SKM-1 (cell line): ENCODE results near the gene KCNK15.
"Not testable (repeated sequence)": the region's sequence is repeated elsewhere in the genome, so short reads cannot be mapped to it uniquely, and the experiment has no call there.

Source experiments
- DNase-seq: peaks from one replicate; lab custom pipeline; 2025; ENCODE audit not compliant: unreplicated experiment; lab: John Stamatoyannopoulos, UW

KCNK15 gene

DNA sequence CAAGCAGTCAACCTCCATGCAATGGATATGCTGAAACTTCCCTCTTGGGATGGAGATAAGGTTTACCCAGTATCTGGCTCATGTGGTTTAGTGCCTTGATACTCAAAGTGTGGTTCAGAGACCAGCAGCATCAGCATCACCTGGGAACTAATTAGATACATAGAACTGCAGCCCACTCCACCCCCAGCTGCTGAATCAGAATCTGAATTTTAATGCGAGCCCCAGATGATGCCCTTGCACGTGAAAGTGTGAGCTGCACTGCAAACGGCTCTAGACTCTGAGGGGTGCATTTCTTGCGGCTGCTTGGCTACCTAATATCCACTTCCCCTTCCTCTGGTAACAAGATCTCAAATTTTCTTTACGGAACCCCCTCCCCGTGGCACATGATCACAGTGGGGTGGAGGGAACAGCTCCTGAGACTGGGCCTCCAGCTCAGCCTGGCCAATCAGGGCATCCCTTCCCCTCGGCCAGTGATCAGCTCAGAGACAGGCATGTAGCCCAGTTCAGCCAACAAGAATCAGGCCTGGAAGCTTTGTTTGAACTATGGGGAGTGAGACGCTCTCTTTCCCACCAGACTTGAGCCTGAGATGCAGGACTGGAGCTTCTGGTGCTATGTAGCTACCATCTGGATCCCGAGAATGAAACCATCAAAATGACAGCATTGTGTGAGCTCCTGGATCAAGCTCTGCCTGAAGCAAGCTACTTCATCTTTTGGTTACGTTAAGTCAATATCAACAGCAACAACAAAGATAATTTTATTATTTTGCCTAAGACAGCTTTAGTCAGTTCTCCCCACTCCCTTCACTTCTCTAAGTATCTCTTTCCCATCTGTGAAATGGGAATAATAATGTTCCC, 12.8 kb downstream of the KCNK15 start:
- DNase-seq, result no peak

DNA sequence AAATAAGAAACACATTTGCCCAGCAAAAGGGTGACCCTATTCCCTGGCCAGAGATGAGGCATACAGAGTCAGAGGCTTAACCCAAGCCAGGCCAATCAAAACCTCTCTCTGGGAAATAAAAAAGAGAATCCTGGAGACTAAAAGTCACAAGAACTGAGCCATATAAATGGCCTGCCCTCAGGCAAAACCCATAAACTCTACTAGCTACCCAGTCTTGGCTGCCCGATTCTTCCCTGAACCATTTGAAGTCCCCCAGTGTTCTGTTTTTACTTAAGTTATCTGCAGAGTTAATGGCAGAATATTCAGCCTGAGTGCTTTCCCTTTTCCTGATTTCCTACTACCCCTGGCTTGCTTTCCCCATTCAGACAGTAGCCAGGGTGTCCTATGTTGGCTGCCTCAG, 13.9 kb downstream of the KCNK15 start:
- no peak for DNase-seq

- DNase-seq, result no peak
These were observed 15.8 kb downstream of the KCNK15 start for GRCh38 chr20:44761423-44761822.

- DNase-seq, result no peak
These were observed 16.9 kb downstream of the KCNK15 start for GRCh38 chr20:44762466-44763140.

- DNase-seq, result not testable (repeated sequence)
These were observed 18.1 kb downstream of the KCNK15 start for GRCh38 chr20:44763798-44764197.

GRCh38 chr20:44765091-44765490, 19.4 kb downstream of the KCNK15 start:
- no peak for DNase-seq

DNA sequence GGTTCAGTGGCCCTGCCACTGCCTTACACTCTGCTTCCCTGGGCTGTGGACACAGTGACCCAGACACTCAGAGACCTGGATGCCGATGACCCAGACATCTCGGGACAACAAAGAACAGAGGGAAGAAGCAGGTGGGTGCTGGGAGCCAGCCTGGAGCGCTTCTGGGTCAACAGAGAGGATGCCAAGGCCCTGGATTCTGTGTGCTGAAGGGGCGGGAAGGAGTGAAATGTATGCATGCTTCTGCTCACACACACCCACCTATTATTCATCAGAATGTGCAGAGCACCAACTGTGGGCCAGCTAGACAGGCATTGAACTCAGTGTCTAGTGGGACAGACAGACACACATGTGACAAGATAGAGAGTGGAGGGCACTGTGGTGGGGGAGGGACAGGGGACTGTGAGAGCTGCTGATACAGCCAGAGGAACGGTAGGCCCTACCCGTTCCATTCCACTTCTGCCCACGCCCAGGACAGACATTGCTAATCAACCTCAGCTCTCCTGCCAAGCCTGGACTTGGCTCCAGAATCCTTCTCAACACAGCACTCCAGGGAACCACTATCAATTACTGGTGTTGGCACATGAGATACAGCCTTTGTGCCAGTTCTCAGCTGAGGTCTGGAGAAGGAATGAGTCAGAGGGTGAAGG, 20.2 kb downstream of the KCNK15 start:
- no peak for DNase-seq

DNA sequence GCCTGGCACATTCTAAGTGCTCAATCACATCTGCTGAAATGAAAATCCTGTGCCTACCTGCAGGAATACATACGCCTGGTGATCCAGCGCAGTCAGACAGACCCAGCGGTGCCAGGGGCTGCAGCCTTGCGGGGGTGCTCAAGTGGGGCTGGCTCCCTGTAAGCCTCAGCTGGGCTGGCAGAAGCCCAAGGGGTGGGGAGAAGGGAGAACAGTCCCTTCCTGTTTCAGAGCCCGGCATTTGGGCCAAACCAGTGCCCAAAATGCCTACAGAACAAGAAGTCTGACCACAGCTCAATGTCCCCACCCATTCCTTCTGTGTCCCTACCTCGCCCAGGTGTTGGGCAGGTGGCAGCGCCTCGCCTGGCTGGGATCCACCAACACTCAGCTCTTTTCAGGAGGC, 22.6 kb downstream of the KCNK15 start:
- no peak for DNase-seq

DNA sequence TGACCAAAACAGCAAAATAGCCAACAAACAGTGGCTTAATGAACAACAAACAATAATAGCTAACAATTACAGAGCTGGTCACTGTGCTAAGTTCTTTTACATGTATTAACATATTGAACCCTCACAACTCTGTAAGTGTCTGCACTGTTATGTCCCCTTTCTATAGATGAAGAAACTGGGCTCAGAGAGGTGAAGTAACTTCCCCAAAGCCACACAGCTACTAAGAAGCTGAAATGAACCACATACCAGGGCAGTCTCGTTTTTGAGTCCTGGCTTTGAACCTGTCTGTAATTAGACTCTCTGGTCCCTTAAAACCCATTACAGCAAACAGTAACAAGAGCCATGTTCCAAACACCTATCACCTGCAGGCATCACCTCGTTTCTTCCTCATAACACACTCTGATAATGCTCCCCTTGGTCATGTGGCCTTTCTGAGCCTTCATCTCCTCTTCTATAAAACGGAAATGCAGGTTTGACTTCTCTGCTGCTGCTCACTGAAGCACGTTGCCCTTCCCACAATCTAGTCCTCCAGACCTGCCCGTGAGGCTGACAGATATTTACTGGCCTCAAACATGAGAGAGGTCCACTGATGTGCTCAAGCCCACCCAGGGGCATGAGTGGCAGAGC, 23.3 kb downstream of the KCNK15 start:
- DNase-seq, result no peak

GRCh38 chr20:44769481-44769863, 23.8 kb downstream of the KCNK15 start:
- no peak for DNase-seq

DNA sequence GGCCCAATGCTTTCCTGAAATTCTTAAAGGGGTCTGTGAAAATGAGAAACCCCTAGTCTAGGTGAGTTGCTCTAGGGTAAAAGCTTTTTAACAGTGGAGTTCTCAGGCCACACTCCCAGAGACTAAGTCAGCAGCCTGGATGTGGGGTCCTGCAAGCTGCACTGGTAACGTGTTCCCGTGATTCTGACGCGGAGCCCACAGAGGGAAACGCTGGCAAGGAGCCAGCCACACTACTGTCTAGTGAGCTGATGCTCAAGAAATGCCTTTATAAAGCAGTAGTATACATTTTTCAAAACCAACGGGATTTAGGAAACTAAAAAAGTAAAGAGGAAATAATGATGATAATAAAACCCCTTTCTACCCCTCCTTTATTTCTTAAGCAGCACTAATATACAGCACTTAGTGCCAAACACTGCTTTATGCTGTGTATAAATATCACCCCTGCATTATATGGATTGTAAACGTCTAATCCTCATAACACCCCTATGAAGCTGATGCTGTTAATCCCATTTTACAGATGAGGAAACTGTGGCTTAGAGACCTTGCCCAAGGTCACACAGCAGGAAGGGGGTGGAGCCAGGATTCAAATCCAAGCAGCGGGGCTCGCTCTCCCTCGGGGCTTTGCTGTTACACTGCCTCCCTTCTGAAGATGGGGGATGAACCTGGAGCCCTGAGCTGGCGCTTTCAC, 25.0 kb downstream of the KCNK15 start:
- no peak for DNase-seq

GRCh38 chr20:44771172-44771535, 25.5 kb downstream of the KCNK15 start:
- no peak for DNase-seq

GRCh38 chr20:44772636-44773035, 27.0 kb downstream of the KCNK15 start:
- no peak for DNase-seq

GRCh38 chr20:44773070-44773829, 27.6 kb downstream of the KCNK15 start:
- no peak for DNase-seq

DNA sequence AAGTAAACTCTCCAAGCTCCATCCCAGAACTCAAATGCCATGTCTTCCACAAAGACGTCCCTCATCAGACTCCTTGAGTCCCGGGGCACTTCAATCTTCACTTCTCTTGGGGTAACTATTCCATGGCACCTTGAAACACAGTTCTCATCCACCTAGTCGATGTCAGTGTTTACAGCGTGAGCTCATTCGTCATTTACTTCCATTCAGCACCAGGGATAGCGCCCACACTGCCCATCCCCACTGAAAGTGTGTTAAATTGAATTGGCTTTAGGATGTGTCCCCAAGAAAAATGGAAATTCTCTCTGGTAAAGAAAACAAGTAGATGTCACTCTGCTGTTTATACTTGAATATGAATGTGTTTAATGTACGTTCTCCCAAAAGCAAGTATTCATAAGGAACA, 31.3 kb downstream of the KCNK15 start:
- no peak for DNase-seq

- no peak for DNase-seq
These were observed 34.6 kb downstream of the KCNK15 start for GRCh38 chr20:44780226-44780625.

- no peak for DNase-seq
These were observed 35.5 kb downstream of the KCNK15 start for GRCh38 chr20:44781118-44781517.

DNA sequence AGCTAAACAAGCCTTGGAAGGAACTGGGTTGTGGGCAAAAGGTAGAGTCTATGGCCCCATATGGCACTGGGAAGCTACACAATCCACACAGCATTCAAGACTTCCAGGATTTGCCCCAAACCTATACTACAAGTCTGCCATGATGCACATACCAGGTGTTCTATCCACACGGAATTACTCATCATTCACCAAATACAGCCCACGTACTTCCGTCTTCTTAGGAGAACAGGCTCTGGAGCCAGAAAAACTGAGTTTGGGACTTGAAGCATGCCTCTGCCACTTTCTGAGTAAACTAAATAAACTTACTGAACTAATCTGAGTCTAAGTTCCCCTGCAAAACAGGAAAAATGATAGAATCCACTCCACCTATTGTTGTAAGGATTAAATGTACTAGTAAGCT, 36.1 kb downstream of the KCNK15 start:
- no peak for DNase-seq

GRCh38 chr20:44784688-44785087, 39.0 kb downstream of the KCNK15 start:
- DNase-seq, result no peak

DNA sequence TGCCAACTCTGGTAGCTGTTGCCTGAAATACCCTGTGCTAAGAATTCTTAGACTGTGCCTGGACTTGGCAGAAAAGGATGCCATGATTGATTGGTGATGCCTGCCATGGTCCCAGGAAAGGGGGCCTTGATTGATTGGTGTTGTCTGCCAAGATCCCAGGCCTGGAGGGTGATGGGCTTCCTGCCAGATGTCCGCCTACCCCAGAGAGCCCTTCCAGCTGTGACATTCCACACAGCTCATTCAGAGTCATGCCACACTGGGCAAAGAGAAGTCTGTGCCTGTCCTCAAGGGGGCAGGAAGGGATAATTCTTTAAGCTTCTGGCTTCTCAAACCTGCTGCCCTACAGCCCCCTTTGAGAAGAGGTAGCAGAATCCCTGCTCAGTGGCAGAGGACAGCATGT, 40.1 kb downstream of the KCNK15 start:
- no peak for DNase-seq
